GM21367 (cell line): Measurements from ENCODE around the gene COASY.

Source experiments
- ATAC-seq: cut with Tn5 transposase; IDR thresholded peaks from one replicate; pipeline ENCODE4 v1.9.1; 2021; ENCODE audit not compliant: unreplicated experiment

COASY gene

GRCh38 chr17:42571435-42572225 is 9.7 kb downstream of the COASY start:
- no peak for ATAC-seq

- ATAC-seq, result no peak
Observed at GRCh38 chr17:42573095-42573494, 11.1 kb downstream of the COASY start.

GRCh38 chr17:42574463-42574862 is 12.5 kb downstream of the COASY start:
- no peak for ATAC-seq

GRCh38 chr17:42577140-42577531 is 15.2 kb downstream of the COASY start:
- no peak for ATAC-seq

- peak; percentile 61 for ATAC-seq
Observed at GRCh38 chr17:42577532-42578281, 15.8 kb downstream of the COASY start, which contains the start of gene PSMC3IP. PSMC3IP (minus strand) TSS chr17:42577729; CDS start chr17:42577686, 43 bp downstream.

GRCh38 chr17:42578282-42578869 is 16.4 kb downstream of the COASY start:
- no peak for ATAC-seq

- ATAC-seq, result no peak
Observed at GRCh38 chr17:42579794-42580551, 18.0 kb downstream of the COASY start.

- no peak for ATAC-seq
Observed at GRCh38 chr17:42581744-42582270, 19.9 kb downstream of the COASY start.

- ATAC-seq, result no peak
Observed at GRCh38 chr17:42584880-42585279, 22.9 kb downstream of the COASY start.

GRCh38 chr17:42585353-42585752 is 23.4 kb downstream of the COASY start:
- no peak for ATAC-seq

GRCh38 chr17:42586514-42587230 is 24.7 kb downstream of the COASY start:
- no peak for ATAC-seq

- no peak for ATAC-seq
Observed at GRCh38 chr17:42590886-42591285, 28.9 kb downstream of the COASY start.

- no peak for ATAC-seq
Observed at GRCh38 chr17:42591411-42591810, 29.5 kb downstream of the COASY start.

- no peak for ATAC-seq
Observed at GRCh38 chr17:42596386-42596785, 34.4 kb downstream of the COASY start.

- no peak for ATAC-seq
Observed at GRCh38 chr17:42598905-42599304, 37.0 kb downstream of the COASY start.

GRCh38 chr17:42603318-42603717 is 41.4 kb downstream of the COASY start:
- ATAC-seq, result no peak

GRCh38 chr17:42607769-42608168 is 45.8 kb downstream of the COASY start:
- ATAC-seq, result no peak

- ATAC-seq, result peak; percentile 30
Observed at GRCh38 chr17:42608305-42609181, 46.6 kb downstream of the COASY start.

- ATAC-seq, result peak; percentile 74
Observed at GRCh38 chr17:42609182-42609813, 47.4 kb downstream of the COASY start, which contains the start of the genes RETREG3 and TUBG1. RETREG3 (minus strand) TSS chr17:42609374; CDS start chr17:42609324, 50 bp downstream. TUBG1 (plus strand) TSS chr17:42609683; CDS start chr17:42609738, 55 bp downstream.
